ENCODE results near the gene RBP4. TPM values are rescaled to one million over a fixed set of nuclear protein-coding genes. Genes with fewer than 3 reads are reported as not detected.

Gene RBP4
- polyA plus RNA-seq, 1 of the 3 experiments (the other 2 are of a cell fraction), result not detected

DNA sequence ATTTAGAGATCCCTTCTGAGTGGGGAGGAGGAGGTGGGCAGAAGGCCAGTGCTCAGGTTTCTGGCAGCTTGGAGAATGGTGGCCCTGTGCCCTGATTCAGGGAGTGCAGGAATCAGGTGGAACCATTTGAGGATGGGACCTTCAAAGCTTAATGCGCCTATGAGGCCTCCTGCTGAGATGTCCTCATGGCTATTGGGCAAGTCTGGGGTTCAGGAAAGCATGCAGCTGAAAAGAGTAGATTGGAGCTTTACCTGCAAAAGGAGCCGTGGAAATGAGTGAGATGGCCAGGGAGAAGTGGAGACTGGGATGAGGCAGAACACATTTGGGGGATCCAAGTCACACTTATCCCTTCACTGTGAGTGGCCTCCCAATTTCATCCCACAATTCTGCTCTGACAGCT, 28.4 kb downstream of the RBP4 start:
- Histone ChIP-seq H3K79me2 (ENCODE audit: insufficient read depth) (no peaks in the 10 kb centered on the region), H3K9me2 (no peaks in the 10 kb centered on the region), H3K9ac (no peak overlapping the region), H3K27ac (ENCODE audit: low read depth in 2 of 2, low read length in 1 of 2) (no peak overlapping the region), H3F3A (replicated peaks; ENCODE audit: insufficient read depth) (no peaks in the 10 kb centered on the region), H3K4me2 (no peak overlapping the region), H3K9me3 (no peaks in the 10 kb centered on the region), H3K27me3 (ENCODE audit: insufficient read depth) (peaks cover 32% of the 10 kb centered on the region; the same call in 1 of the 2 replicates), H4K20me1 (ENCODE audit: insufficient read depth) (no peaks in the 10 kb centered on the region), H3K4me3 (ENCODE audit: low read depth in 2 of 2, low read length in 1 of 2) (no peak overlapping the region), H3K36me3 (replicated peaks in 1 of 2; ENCODE audit: control insufficient read depth in 1 of 2, insufficient read depth in 2 of 2, low read length in 1 of 2) (no peaks in the 10 kb centered on the region), H2AFZ (ENCODE audit: low read depth) (no peak overlapping the region), H3K4me1 (ENCODE audit: control insufficient read depth in 1 of 2, insufficient read depth in 2 of 2, low read depth in 1 of 2, low read length in 1 of 2) (no peaks in the 10 kb centered on the region)
- CTCF ChIA-PET, result interaction anchor here (1.0 kb wide), 1 partner anchor 108 kb away, joined by 3 read pairs; no protein-coding TSS in a partner anchor
- 57% methylated on average over 2 of the region's 2 CpGs for WGBS (ENCODE audit: low lambda C conversion rate)
- TF ChIP-seq YY1 (IDR thresholded peaks at IDR 0.05; ENCODE audit: low read depth) (no peak), RXRA (IDR thresholded peaks at IDR 0.05; ENCODE audit: borderline replicate concordance, low read depth) (no peak), FOXJ3 (CRISPR knock-in tag; IDR thresholded peaks at IDR 0.05) (no peak), SMC3 (IDR thresholded peaks at IDR 0.05; ENCODE audit: low read depth, low read length) (no peak), ELF1 (IDR thresholded peaks at IDR 0.05) (no peak)
- TF ChIP-seq, protein P1, sequence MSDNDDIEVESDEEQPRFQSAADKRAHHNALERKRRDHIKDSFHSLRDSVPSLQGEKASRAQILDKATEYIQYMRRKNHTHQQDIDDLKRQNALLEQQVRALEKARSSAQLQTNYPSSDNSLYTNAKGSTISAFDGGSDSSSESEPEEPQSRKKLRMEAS (IDR thresholded peaks at IDR 0.05; ENCODE audit: low read depth), result no peak
- TF ChIP-seq, protein P2, sequence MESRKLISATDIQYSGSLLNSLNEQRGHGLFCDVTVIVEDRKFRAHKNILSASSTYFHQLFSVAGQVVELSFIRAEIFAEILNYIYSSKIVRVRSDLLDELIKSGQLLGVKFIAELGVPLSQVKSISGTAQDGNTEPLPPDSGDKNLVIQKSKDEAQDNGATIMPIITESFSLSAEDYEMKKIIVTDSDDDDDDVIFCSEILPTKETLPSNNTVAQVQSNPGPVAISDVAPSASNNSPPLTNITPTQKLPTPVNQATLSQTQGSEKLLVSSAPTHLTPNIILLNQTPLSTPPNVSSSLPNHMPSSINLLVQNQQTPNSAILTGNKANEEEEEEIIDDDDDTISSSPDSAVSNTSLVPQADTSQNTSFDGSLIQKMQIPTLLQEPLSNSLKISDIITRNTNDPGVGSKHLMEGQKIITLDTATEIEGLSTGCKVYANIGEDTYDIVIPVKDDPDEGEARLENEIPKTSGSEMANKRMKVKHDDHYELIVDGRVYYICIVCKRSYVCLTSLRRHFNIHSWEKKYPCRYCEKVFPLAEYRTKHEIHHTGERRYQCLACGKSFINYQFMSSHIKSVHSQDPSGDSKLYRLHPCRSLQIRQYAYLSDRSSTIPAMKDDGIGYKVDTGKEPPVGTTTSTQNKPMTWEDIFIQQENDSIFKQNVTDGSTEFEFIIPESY (IDR thresholded peaks at IDR 0.05; ENCODE audit: borderline replicate concordance, low read depth), result no peak
- POLR2A ChIA-PET, result no interaction called here
- DNase-seq, result no peak

DNA sequence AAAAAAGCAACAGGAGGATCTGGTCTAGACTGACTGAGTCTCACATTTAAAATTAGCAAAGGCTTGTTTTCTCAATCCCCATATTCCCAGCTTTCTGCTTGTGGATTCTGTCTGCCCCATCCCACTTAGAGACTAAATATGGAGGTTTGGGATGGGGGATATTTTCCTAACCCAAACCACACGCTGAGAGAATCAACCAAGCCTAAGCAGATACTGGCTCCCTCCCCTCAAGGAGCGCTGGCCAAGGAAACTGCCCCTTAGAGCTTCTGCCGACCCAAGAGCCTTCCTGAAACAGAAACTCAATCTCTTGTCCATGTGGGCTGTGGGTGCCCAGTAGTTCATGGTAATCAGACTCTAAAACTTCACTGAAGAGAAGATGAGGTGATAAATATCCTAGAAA, 30.7 kb downstream of the RBP4 start:
- no peak for TF ChIP-seq TEAD4 (IDR thresholded peaks at IDR 0.05; ENCODE audit: borderline replicate concordance, insufficient read depth)
- TF ChIP-seq, protein P3, sequence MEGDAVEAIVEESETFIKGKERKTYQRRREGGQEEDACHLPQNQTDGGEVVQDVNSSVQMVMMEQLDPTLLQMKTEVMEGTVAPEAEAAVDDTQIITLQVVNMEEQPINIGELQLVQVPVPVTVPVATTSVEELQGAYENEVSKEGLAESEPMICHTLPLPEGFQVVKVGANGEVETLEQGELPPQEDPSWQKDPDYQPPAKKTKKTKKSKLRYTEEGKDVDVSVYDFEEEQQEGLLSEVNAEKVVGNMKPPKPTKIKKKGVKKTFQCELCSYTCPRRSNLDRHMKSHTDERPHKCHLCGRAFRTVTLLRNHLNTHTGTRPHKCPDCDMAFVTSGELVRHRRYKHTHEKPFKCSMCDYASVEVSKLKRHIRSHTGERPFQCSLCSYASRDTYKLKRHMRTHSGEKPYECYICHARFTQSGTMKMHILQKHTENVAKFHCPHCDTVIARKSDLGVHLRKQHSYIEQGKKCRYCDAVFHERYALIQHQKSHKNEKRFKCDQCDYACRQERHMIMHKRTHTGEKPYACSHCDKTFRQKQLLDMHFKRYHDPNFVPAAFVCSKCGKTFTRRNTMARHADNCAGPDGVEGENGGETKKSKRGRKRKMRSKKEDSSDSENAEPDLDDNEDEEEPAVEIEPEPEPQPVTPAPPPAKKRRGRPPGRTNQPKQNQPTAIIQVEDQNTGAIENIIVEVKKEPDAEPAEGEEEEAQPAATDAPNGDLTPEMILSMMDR (IDR thresholded peaks at IDR 0.05), result no peak
- no peak for TF ChIP-seq RFX5 (IDR thresholded peaks at IDR 0.05; ENCODE audit: low read length)
- TF ChIP-seq JUND (IDR thresholded peaks at IDR 0.05), result no peak
- TF ChIP-seq, protein P4, sequence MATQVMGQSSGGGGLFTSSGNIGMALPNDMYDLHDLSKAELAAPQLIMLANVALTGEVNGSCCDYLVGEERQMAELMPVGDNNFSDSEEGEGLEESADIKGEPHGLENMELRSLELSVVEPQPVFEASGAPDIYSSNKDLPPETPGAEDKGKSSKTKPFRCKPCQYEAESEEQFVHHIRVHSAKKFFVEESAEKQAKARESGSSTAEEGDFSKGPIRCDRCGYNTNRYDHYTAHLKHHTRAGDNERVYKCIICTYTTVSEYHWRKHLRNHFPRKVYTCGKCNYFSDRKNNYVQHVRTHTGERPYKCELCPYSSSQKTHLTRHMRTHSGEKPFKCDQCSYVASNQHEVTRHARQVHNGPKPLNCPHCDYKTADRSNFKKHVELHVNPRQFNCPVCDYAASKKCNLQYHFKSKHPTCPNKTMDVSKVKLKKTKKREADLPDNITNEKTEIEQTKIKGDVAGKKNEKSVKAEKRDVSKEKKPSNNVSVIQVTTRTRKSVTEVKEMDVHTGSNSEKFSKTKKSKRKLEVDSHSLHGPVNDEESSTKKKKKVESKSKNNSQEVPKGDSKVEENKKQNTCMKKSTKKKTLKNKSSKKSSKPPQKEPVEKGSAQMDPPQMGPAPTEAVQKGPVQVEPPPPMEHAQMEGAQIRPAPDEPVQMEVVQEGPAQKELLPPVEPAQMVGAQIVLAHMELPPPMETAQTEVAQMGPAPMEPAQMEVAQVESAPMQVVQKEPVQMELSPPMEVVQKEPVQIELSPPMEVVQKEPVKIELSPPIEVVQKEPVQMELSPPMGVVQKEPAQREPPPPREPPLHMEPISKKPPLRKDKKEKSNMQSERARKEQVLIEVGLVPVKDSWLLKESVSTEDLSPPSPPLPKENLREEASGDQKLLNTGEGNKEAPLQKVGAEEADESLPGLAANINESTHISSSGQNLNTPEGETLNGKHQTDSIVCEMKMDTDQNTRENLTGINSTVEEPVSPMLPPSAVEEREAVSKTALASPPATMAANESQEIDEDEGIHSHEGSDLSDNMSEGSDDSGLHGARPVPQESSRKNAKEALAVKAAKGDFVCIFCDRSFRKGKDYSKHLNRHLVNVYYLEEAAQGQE (IDR thresholded peaks at IDR 0.05; ENCODE audit: low read depth, low read length), result no peak
- no peak for TF ChIP-seq ELF1 (IDR thresholded peaks at IDR 0.05)
- no peak for TF ChIP-seq RCOR1 (IDR thresholded peaks at IDR 0.05; ENCODE audit: low read length)
- TF ChIP-seq RXRA (IDR thresholded peaks at IDR 0.05; ENCODE audit: borderline replicate concordance, low read depth), result no peak
- TF ChIP-seq, protein P5, sequence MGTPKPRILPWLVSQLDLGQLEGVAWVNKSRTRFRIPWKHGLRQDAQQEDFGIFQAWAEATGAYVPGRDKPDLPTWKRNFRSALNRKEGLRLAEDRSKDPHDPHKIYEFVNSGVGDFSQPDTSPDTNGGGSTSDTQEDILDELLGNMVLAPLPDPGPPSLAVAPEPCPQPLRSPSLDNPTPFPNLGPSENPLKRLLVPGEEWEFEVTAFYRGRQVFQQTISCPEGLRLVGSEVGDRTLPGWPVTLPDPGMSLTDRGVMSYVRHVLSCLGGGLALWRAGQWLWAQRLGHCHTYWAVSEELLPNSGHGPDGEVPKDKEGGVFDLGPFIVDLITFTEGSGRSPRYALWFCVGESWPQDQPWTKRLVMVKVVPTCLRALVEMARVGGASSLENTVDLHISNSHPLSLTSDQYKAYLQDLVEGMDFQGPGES (IDR thresholded peaks at IDR 0.05; ENCODE audit: low read depth, low read length), result no peak
- CTCF ChIA-PET, result interaction anchor here (4.8 kb wide), 1 partner anchor 17 kb away, joined by 33 read pairs; no protein-coding TSS in a partner anchor

More for the DNA sequence above, 30.7 kb downstream of the RBP4 start:
- Histone ChIP-seq H3K36me3 (replicated peaks in 1 of 2; ENCODE audit: control insufficient read depth in 1 of 2, insufficient read depth in 2 of 2, low read length in 1 of 2) (no peaks in the 10 kb centered on the region), H3K4me2 (no peak overlapping the region), H2AFZ (ENCODE audit: low read depth) (no peak overlapping the region), H3K9me3 (no peaks in the 10 kb centered on the region), H3K4me3 (ENCODE audit: low read depth in 2 of 2, low read length in 1 of 2) (no peak overlapping the region), H4K20me1 (ENCODE audit: insufficient read depth) (no peaks in the 10 kb centered on the region), H3K79me2 (ENCODE audit: insufficient read depth) (no peaks in the 10 kb centered on the region), H3K27ac (ENCODE audit: low read depth in 2 of 2, low read length in 1 of 2) (no peak overlapping the region), H3K9ac (no peak overlapping the region), H3K9me2 (no peaks in the 10 kb centered on the region), H3F3A (replicated peaks; ENCODE audit: insufficient read depth) (no peaks in the 10 kb centered on the region), H3K27me3 (ENCODE audit: insufficient read depth) (peaks cover 53% of the 10 kb centered on the region; the same call in 1 of the 2 replicates), H3K4me1 (ENCODE audit: control insufficient read depth in 1 of 2, insufficient read depth in 2 of 2, low read depth in 1 of 2, low read length in 1 of 2) (no peaks in the 10 kb centered on the region; a peak in 1 of 4 replicates)
- POLR2A ChIA-PET, result no interaction called here
- 47% methylated on average over 3 of the region's 3 CpGs for WGBS (ENCODE audit: low lambda C conversion rate)
- DNase-seq, result no peak
